HK-2 (cell line): ENCODE results near the gene LRRC8A.
"Not testable (repeated sequence)": the region's sequence is repeated elsewhere in the genome, so short reads cannot be mapped to it uniquely, and the experiment has no call there.

Source experiments
- DNase-seq: peaks from one replicate; pipeline ENCODE4 v3.0.0-alpha.2; 2018; ENCODE audit not compliant: unreplicated experiment

Gene LRRC8A

DNA sequence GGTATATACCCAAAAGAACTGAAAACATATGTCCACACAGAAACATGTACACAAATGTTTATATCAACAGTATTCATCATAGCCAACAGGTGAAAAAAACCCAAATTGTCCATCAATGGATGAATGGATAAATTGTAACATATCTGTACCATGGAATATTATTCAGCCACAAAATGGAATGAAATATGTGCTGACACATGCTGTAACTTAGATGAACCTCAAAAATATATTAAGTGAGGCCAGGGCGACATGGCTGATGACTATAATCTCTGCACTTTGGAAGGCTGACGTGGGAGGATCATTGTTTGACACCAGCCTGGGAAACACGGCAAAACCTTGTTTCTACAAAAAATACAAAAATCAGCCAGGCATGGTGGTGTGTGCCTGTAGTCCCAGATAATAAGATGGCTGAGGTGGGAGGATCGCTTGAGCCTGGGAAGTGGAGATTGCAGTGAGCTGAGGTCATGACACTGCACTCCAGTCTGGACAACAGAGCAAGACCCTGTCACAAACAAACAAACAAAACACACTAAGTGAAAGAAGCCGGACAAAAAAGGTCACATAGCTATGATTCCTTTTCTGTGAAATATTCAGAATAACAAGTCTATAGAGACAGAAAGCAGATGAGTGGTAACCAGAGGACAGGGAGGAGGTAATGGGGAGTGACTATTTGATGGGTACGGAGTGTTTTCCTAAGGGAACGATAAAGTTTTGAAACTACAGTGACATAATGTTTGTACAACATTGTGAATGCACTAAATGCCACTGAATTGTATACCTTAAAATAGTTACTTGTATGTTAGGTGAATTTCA lies 11.6 kb upstream of the LRRC8A start:
- DNase-seq = no peak

DNA sequence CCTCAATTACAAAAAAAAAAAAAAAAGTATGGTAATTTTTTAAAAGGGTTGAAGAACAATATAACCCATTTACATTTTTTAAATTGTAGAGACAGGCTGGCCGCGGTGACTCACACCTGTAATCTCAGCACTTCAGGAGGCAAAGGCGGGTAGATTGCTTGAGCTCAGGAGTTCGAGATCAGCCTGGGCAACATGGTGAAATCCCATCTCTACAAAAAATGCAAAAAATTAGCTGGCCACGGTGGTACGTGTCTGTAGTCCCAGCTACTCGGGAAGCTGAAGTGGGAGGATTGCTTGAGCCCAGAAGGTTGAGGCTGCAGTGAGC lies 11.0 kb upstream of the LRRC8A start:
- DNase-seq = not testable (repeated sequence)

DNA sequence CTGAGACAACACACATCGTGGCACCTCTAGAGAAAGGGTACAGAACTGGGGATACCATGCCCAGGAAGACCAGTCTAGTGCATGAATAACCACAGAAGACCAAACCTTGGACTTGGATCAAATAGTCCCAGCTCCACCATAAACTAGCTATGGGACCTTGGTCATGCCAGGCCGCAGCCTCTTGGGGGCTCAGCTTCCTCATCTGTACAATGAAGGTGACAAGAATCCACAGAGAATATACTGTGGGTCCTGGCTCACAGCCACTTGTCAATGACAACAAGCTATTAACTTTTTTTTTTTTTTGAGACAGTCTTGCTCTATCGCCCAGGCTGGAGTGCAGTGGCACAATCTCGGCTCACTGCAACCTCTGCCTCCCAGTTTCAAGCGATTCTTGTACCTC lies 4.1 kb upstream of the LRRC8A start:
- no peak for DNase-seq

DNA sequence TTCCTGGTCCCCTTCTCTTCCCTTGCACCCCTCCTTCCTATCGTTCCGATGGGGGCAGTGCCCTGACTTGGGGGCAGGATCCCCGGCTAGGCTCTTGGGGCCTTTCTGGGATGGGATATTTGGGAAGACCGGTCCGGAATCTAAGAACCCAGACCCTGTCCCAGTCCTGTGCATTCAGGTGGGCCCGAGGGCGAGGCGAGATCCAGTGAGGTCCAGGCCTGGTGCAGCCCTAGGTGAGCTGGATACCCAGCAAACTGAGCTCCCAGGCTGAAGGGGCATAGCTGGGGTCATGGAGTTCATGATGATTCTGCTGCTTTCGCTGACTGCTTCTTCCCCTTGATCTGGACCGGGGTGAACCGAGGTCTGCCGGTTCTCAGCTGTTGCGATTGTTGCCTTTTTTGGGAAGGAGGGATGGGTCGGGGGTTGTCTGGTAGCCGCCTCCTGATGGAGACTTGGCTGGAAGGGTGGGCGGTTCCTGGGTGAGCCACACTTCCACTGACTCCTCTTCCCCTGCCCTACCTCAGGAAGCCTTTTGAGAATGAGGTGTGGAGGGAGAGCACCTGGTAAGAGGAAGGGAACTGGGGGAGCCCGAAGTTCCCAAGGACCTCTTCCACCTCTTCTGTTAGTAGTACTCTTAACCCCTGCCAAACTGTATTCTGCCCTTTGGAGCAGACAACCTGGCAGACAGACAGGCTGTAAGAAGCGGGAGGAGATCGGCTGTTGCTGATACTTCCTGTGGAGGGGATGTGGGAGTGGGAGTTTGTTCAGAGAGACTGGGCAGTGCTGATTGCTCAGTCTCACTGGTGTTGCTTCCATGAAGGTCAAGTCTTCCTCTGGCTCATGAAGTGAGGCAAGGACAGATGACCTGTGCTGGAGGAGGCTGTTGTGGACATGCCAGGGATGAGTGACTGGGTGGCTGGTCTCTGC lies 1.0 kb downstream of the LRRC8A start:
- DNase-seq = peak; percentile 44

DNA sequence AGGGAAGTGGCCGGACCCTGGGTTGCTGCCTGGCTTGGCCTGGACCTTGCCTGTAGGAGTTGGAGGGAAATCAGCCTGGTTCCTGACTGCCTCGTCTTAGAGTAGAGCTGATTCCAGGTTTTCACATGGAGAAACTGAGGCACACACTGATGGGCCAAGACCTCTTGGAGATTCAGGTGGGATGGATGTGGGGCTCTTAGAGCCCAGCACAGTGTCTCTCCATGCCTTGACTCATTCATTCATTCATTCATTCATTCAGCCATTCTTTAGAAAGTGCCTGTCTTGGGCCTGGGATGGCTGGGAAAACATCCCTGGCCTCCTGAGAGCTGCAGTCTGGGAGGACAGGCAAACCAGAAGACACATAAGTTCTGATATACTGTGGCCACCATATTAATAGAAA lies 2.2 kb downstream of the LRRC8A start:
- no peak for DNase-seq

DNA sequence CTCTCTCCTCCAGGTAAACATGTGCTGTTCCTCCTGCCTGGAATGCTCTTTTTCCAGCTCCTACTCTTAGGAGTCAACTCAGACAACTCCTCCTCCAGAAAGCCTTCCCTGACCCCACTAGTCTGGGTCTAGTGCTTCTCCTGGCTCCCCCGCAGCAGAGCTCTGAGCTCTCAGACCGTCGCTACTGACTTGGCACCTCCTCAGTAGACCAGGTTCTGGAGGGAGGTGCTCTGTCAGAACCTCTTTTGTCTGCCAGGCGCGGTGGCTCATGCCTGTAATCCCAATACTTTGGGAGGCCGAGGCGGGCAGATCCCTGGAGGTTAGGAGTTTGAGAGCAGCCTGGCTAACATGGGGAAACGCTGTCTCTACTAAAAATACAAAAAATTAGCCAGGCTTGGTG lies 3.4 kb downstream of the LRRC8A start:
- DNase-seq = no peak

DNA sequence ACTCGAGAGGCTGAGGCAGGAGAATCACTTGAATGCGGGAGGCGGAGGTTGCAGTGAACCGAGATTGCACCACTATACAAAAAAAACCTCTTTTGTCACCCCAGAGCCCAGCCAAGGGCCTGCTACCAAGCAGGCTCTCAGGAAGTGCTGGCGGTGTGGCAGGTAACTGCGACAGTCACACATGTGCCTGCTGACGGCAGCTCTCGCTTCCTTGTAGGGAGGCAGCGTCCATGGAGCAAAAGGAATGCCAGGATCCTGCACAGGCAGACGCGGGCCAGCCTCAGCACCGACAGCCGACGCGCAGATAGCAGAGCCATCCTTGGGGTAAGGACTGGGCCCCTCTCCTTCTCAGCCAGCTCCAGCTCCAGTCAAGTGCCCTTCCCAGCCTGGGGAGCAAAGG lies 3.9 kb downstream of the LRRC8A start:
- DNase-seq = no peak

DNA sequence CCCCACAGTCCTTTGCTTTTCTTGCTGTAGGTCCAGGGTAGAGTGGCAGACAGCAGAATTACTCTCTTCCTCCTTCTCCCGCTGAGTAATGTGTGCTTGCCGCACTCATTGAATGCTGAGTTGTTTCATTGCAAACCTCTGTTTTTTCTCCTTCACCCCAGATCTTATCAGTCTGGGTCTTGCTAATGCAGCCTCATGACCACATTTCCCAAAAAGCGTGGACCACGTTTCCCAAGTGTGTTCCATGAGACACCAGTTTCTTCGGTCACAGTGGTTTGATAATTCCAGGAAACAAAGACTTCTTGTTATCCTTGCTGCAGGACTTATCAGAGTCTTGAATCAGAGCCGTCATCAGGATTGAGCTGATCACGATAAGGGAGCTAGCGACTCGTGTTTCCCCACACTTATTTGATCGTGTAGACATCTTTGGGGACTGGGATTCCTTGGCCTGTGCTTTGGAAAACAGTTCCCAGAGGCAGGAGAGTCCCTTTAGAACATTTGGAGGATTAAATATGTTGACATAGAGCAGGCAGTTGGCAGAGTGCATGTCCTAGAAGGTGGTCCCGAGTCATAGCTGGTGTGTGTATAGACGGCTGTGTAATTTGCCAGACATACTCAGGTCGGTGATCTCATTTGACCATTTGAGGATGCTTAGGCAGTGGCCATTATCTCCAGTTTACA lies 4.4 kb downstream of the LRRC8A start:
- no peak for DNase-seq

DNA sequence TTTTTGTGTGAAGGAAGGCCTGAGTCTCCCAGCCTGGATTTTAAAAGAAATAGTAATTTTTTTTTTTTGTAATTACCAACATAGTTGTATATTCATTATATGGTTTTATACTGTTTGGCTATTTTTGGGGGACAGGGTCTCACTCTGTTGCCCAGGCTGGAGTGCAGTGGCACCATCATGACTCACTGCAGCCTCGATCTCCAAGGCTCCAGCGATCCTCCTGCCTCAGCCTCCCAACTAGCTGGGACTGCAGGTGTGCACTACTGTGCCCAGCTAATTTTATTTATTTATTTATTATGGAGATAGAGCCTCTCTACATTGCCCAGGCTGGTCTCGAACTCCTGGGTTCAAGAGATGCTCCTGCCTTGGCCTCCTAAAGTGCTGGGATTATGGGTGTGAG lies 5.1 kb downstream of the LRRC8A start:
- DNase-seq = no peak

DNA sequence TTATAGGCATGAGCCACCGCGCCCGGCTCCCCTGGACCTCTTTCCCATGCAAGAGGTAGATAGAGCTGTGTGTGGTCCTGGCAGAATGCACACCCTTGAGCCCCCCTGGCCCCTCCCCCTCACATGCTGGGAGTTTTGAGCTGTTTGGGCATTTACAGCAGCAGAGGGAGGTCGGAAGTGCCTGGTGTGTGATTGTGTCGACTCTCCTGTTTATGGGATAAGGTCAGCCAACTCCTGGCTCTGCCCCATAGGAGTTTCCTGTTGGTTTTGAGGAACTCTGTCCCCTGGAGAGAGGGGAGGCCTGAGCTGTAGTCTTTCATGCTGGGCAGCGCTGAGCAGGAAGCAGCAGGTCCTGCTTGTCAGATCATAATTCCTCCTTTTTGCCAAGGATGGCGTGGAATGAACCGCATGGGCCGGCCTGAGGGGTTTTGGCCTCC lies 6.0 kb downstream of the LRRC8A start:
- no peak for DNase-seq

DNA sequence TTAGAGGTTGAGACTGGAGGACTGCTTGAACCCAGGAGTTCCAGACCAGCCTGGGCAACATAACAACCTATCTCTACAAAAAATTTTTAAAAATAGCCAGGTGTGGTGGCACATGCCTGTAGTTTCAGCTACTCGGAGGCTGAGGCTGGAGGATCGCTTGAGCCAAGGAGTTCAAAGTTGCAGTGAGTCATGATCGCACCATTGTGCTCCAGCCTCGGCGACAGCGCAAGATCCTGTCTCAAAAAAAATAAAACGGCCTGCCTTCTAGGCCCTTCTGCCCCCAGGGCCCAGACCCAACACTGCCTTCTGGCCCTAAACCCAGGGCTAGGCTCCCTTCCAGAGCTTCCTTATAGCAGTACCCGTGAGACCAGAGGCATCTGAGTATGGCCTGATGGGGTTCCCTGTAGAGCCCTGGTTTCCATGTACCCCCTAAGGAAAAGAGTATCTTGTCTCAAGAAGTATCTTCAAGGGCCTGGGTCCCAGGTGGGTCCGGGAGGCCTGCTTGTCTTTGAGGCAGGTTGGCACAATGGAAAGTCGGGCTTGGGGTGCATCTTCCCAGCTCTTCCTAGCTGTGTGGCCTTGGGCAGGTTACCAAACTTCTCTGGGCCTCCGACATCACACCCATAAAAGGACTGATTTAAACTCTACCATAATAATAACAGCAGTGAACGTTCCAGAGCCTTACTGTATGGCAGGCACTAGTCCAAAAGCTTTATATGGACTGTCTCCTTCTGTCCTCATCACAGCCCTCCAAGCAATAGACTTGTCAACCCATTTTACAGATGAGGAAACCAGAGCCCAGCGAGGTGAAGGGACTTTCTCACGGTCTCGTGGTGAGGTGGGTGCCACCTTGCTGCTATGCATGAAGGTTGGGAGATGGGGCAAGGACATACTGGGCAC lies 9.6 kb downstream of the LRRC8A start:
- DNase-seq = no peak

DNA sequence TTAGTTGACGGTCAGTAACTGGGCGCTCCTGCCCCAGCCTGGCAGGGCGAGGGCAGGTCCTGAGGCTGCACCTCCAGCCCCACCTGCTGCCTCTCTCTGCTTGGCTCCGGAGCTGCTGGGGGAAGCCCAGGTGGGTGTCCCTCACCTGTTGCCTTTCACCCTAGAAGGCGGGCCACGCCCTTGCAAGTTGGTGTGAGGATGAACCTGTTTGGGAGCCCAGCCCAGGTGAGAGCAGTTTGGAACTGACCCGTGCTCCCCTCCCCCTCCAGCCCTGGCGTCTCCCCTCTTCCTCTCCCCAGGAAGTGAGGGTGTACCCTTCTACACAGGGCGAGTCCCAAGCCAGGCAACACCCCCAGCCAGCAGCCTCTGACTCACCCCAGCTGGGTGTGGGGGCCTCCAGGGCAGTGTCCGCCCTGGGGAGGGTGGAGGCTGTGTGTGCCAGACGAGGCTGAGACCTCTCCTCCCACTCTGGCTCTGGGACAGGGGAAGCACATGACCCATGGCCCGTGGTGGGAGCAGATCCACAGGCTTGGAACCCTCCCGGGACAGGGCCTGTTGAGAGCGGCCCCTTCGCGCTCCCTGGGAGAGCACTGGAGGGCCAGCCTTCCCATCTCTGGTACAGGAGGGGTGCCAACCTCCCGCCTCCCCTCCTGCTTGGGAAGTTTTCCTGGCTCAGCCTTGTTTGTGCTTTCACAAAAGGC lies 10.4 kb downstream of the LRRC8A start:
- DNase-seq = peak; percentile 87

DNA sequence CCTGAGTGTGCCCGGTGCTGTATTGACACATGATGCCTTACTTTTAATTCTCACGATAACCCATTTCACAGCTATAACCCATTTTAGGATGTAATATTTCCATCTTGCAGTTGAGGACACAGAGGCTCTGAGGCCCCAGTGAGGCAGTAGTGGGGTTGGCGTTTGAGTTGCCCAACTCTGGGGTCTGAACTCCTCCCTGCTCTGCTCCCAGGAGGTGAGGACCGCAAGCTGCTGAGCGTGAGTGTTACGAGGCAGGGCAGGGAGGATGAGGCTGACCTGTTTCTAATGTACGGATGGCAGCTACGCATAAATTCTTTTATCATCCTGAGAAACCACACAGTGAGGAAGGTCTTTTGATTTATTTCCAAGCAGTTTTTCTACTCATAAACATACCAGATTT lies 11.4 kb downstream of the LRRC8A start:
- DNase-seq = no peak

DNA sequence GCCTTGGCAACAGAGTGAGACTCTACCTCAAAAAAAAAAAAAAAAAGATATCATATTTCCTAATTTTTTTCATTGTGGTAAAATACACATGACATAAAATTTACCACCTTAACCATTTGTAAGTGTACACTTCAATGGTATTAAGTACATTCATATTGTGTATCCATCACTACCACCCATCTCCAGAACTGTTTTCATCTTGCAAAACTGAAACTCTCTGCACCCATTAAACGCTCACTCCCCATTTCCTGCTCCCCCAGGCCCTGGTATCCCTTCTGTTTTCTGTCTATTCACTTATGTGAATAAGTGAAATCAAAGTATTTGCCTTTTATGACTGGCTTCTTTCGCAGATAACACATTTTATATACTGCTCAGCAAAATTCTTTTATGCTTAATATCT lies 12.8 kb downstream of the LRRC8A start:
- no peak for DNase-seq

DNA sequence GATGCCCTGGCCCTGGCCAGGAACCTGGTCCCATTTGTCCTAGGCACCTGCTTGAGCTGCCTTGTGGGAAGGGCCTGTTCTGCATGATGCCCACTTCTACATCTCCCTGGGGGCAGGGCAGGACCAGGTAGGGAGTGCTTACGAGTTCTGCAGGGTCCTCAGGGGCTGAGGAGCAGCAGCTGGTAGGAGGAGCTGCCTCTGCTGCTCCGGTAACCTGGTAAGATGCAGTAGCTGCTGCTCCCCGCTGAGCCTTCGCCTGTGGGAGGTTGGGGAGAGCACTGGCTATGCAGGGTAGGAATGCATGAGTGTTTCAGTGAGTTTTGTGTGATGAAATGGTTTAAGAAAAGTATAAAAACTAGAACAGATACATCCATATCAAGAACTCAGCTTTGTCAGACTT lies 13.6 kb downstream of the LRRC8A start:
- no peak for DNase-seq

DNA sequence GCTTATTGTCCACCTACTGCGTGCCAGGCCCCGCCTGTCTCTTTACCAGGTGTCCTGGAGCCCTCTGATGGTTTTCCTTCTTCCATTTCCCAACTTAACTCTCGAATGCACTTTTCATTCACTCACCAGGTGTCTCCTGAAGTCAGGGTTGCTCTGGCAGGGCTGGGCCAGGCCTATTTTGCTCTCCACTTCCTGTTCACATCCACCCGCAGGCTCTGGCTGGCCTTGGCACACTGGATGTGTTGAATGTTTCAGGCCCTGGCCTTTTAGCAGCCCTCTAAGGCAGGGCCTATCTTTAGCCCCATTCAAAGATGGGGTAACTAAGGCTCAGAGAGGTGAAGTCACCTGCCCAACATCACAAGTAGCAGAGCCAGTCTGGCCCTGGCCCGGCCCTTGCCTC lies 16.4 kb downstream of the LRRC8A start:
- DNase-seq = no peak

DNA sequence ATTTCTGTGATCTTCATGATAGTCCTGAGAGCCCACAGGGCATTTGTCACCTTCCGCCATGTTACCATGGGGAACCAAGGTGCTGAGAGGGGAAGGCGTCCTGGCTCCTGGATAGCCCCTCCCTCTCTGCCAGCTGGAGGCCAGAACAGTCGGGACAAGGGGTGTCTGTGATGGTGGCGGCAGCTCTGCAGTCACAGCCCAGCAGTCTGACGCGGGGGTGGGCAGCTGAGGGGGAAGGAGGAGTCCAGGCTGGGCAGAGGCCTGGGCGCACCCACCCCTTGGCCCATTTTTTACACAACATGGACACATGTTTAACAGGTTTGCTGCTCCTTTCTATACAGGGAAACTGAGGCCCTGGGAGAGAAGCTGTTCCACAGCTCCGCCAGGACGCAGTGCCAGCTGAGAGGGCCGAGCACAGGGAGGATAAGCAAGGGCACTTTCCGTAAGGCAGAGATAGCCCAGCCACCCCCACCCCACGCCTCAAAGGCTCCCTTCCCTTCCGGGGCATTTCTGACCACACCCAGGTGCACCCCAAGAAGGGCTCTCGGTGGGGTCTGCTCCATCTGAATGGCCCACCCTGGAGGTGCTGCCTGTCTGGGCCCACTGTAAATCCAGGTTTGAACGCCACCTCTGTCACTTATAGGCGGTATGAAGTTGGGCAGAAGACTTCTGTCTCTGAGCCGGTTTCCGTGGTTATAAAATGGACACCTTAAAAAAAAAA lies 17.1 kb downstream of the LRRC8A start:
- no peak for DNase-seq

DNA sequence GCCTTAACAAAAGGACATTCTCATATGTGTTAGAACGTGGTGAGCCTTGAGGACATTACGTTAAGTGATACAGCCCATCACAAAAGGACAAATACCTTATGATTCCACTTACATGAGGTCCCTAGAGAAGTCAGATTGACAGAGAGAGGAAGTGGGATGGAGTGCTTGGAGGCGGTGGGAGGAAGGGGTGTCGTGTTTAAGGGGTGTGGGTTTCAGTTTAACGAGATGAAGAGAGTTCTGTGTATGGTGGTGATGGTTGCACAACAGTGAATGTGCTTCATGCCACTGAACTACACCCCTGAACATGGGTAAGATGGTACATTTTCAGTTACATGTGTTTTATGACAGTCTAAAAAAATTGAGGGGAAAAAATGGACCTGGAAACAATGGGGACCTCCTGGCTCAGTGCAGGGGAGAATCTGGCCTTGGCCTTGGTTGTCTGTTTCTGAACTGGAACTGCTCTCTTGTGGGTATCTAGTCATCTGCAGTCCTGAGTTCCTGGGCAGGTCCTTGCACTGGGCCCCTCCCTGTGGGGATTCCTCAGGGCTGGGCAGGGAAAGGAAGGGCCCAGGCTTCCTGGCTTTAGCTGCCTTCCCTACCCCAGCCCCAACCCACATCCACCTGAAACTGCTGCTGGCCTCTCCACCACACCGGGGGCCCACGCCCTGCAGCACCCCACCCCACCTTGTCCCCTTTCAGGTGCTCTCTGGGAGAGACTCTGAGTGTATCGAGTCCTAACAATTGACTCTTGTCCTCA lies 17.8 kb downstream of the LRRC8A start:
- peak; percentile 48 for DNase-seq

DNA sequence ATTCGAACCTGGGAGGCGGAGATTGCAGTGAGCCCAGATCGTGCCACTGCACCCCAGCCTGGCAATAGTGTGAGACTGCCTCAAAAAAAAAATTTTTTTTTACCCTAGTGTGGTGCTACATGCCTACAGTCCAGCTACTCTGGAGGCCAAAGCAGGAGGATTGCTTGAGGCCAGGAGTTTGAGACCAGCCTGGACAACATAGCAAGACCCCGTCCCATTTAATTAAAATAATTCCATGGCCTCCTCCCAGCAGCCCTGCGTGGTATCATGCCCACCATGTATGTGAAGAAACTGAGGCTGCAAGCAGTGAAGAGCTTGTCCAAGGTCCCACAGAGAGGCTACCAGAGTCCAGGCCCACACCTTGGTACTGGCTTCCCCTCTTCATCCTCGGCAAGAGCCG lies 19.4 kb downstream of the LRRC8A start:
- no peak for DNase-seq
